A549 (cell line): ENCODE data around the gene ZNF26.

ENCODE experiments used
- MAFK ChIP-seq: fragments of 450-650 bp; IDR thresholded peaks from 2 replicates; pipeline ENCODE4 v1.6.1; 2014; ENCODE audit not compliant: partially characterized antibody
- POLR2A ChIP-seq: IDR thresholded peaks from 2 replicates; pipeline ENCODE4 v1.6.1; 2012; ENCODE audit warnings: mild to moderate bottlenecking, low read length
- POLR2AphosphoS2 ChIP-seq: conservative IDR thresholded peaks from 2 replicates; pipeline ENCODE4 v1.6.1; 2012; ENCODE audit warnings: low read length, improper control_type of control experiment, inconsistent platforms
- TF ChIP-seq, protein P1 (sequence below): fragments of >200 bp; sonication (Bioruptor Twin); formaldehyde crosslinking; IDR thresholded peaks from 3 replicates; pipeline ENCODE4 v1.5.1; 2016
- TF ChIP-seq, protein P2 (sequence below): IDR thresholded peaks from 2 replicates; pipeline ENCODE4 v1.6.1; 2012

DNA sequence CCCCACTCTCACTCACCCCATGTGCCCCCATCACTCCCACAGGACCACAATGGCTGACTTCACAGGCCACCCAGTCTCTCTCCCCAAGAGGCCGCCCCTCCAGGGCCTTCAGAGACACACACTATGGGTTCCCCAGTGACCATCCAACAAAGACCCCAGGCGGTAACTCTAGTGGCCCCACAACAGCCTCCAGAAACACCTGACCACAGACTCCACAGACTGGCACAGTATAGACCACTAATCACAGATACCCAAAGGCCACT, 33.1 kb upstream of the ZNF26 start:
- TF ChIP-seq, protein P1, sequence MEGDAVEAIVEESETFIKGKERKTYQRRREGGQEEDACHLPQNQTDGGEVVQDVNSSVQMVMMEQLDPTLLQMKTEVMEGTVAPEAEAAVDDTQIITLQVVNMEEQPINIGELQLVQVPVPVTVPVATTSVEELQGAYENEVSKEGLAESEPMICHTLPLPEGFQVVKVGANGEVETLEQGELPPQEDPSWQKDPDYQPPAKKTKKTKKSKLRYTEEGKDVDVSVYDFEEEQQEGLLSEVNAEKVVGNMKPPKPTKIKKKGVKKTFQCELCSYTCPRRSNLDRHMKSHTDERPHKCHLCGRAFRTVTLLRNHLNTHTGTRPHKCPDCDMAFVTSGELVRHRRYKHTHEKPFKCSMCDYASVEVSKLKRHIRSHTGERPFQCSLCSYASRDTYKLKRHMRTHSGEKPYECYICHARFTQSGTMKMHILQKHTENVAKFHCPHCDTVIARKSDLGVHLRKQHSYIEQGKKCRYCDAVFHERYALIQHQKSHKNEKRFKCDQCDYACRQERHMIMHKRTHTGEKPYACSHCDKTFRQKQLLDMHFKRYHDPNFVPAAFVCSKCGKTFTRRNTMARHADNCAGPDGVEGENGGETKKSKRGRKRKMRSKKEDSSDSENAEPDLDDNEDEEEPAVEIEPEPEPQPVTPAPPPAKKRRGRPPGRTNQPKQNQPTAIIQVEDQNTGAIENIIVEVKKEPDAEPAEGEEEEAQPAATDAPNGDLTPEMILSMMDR: no peak
- TF ChIP-seq MAFK (no peak), POLR2A (no peak), POLR2AphosphoS2 (no peak)
- TF ChIP-seq, protein P2, sequence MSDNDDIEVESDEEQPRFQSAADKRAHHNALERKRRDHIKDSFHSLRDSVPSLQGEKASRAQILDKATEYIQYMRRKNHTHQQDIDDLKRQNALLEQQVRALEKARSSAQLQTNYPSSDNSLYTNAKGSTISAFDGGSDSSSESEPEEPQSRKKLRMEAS: no peak
